GM20000 (cell line): Measurements from ENCODE around the gene DNAJC11.

Experiments used
- DNase-seq: peaks from one replicate; pipeline ENCODE4 v3.0.0; 2012; ENCODE audit warnings: low spot score
- CTCF ChIP-seq: IDR thresholded peaks from 2 replicates; pipeline ENCODE4 v1.5.1; 2012; ENCODE audit warnings: mild to moderate bottlenecking, control low read depth; ENCODE audit errors: extremely low read depth, missing control alignments

The DNAJC11 gene

GRCh38 chr1:6594977-6595740 lies 106.5 kb downstream of the DNAJC11 start:
- DNase-seq: no peak
- no peak for TF ChIP-seq CTCF

- no peak for DNase-seq
- no peak for TF ChIP-seq CTCF
These were observed 107.8 kb downstream of the DNAJC11 start for GRCh38 chr1:6593810-6594209.

GRCh38 chr1:6592865-6593593 lies 108.6 kb downstream of the DNAJC11 start:
- DNase-seq: no peak
- no peak for TF ChIP-seq CTCF

GRCh38 chr1:6592441-6592840 lies 109.2 kb downstream of the DNAJC11 start:
- TF ChIP-seq CTCF: no peak
- DNase-seq: no peak

- no peak for DNase-seq
- no peak for TF ChIP-seq CTCF
These were observed 110.0 kb downstream of the DNAJC11 start for GRCh38 chr1:6591644-6592043.

- TF ChIP-seq CTCF: no peak
- no peak for DNase-seq
These were observed 110.4 kb downstream of the DNAJC11 start for GRCh38 chr1:6591222-6591621.

- no peak for TF ChIP-seq CTCF
- DNase-seq: no peak
These were observed 111.6 kb downstream of the DNAJC11 start for GRCh38 chr1:6590046-6590445.
